HL-60/S4 treated with retinoic acid at 250 ng/mL for 4 days and 3 days (cell line): ENCODE data around the gene MYH6.
"Not testable (repeated sequence)": the region's sequence is repeated elsewhere in the genome, so short reads cannot be mapped to it uniquely, and the experiment has no call there.

Source experiments
- in situ Hi-C: fragments of 300-500 bp; cut with MboI; formaldehyde crosslinking; loops from 2 replicates; pipeline ENCODE4 v1.7.0; 2022; ENCODE audit warnings: low sequenced_read_pairs

MYH6 gene

GRCh38 chr14:23407516-23408306, at the start of gene MYH6:
TSS of gene MYH6 (minus strand) at chr14:23408273. CDS start at chr14:23407223, 1,050 bp downstream.
- in situ Hi-C loops = no loop called here

GRCh38 chr14:23456883-23457586, 49.0 kb upstream of the MYH6 start:
- in situ Hi-C loops = not testable (repeated sequence)

- in situ Hi-C loops = no loop called here
Measured at GRCh38 chr14:23454445-23454856, 46.4 kb upstream of the MYH6 start.

GRCh38 chr14:23452237-23452636, 44.2 kb upstream of the MYH6 start:
- in situ Hi-C loops = no loop called here

GRCh38 chr14:23450379-23450778, 42.3 kb upstream of the MYH6 start:
- in situ Hi-C loops = no loop called here

GRCh38 chr14:23449314-23449713, 41.2 kb upstream of the MYH6 start:
- in situ Hi-C loops = no loop called here

- in situ Hi-C loops = no loop called here
Measured at GRCh38 chr14:23447361-23448350, 39.6 kb upstream of the MYH6 start.

GRCh38 chr14:23446291-23446851, 38.3 kb upstream of the MYH6 start:
- in situ Hi-C loops = no loop called here

GRCh38 chr14:23445773-23446172, 37.7 kb upstream of the MYH6 start:
- in situ Hi-C loops = no loop called here

- in situ Hi-C loops = no loop called here
Measured at GRCh38 chr14:23444314-23444713, 36.2 kb upstream of the MYH6 start.

GRCh38 chr14:23443881-23444280, 35.8 kb upstream of the MYH6 start:
- in situ Hi-C loops = no loop called here

- in situ Hi-C loops = no loop called here
Measured at GRCh38 chr14:23443411-23443812, 35.3 kb upstream of the MYH6 start.

GRCh38 chr14:23442721-23443356, 34.8 kb upstream of the MYH6 start:
- in situ Hi-C loops = no loop called here

- in situ Hi-C loops = no loop called here
Measured at GRCh38 chr14:23441076-23441475, 33.0 kb upstream of the MYH6 start.

GRCh38 chr14:23439107-23439835, 31.2 kb upstream of the MYH6 start:
- in situ Hi-C loops = no loop called here

- in situ Hi-C loops = no loop called here
Measured at GRCh38 chr14:23438101-23438971, 30.3 kb upstream of the MYH6 start.

GRCh38 chr14:23437133-23438100, 29.3 kb upstream of the MYH6 start:
- in situ Hi-C loops = no loop called here
